ENCODE data around the gene SCGB2A2.

Gene SCGB2A2

DNA sequence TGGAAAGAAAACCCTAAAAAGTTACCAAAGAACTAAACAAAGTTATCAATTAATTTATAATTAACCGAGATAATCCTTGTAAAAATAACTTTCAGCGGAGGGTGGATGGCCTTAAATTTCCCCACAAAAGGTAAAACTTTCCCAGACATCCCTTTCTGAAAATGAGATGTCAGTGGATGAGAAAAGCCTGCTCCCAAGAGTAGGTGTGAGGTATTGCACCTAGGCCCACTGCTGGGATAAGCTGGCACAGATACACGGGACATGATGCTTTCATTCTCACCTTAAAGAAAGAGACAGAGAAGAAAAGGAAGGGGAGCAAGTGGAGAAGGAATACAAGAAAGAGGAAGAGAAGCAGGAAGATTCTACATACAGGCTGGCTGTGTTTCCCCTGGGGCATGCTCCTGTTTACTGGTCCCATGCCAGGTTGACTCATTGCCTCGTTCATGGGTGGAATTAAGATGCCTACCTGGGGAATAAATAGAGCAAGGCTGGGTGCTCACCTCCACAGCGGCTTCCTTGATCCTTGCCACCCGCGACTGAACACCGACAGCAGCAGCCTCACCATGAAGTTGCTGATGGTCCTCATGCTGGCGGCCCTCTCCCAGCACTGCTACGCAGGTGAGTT, at the start of gene SCGB2A2:
TSS of gene SCGB2A2 (plus strand) at position 505 of the 625 bp plus-strand sequence. CDS start at position 564, 59 bp downstream.
- DNase-seq (ENCODE audit: low read depth in 2 of 2), result no peak

DNA sequence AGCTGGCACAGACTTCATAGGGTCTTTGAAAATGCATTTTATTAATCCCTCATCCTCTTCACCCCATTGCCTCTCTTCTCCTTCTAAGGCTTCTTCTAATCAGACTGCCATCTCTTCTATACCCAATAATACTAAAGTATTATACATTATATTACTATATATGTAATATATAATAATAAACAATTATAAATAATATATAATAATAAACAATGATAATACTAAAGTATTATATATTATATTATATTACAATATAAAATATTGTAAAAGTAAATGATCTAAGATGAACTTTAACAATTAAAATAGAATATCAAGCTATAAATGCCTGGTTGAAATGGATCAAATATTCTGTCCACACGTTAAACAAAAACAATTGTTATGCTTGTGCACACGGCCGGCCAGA, 48.5 kb upstream of the SCGB2A2 start:
- no peak for DNase-seq (ENCODE audit: low read depth in 2 of 2)

DNA sequence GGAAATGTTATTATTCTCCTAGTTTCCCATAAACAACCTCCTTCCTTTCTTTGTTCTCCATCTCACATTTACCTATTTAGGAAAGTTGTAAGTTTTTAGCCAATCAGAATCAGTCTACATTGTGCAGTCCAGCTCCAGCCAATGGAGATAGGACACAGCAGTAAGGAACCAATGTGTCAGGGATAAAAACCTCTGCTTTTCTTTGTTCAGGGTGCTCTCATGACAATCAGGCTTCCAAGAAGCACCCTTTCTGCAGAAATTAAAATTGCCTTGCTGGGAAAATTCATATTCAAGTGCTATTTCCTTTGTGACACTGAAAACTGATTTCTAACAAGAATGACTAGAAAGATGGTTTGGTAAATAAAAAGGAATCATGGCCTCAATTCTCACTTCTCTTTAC, 46.9 kb upstream of the SCGB2A2 start:
- DNase-seq (ENCODE audit: low read depth in 2 of 2), result no peak

DNA sequence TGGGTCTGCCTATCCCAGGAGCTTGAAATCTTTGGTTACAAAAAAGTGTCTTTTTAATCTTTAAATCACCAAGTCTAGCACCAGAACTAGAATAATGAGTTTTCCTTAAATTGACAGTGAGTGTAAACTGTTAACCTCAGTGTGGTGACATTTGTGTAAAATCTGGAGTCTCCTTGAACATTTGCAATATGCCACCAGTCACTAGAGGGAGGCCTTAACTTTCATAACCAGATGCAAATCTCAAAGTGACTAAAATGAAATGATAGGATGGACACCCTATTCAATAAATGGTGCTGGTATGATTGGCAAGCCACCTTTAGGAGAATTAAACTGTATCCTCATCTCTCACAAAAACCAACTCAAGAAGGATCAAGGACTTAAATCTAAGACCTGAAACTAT, 36.2 kb upstream of the SCGB2A2 start:
- no peak for DNase-seq (ENCODE audit: low read depth in 2 of 2)

DNA sequence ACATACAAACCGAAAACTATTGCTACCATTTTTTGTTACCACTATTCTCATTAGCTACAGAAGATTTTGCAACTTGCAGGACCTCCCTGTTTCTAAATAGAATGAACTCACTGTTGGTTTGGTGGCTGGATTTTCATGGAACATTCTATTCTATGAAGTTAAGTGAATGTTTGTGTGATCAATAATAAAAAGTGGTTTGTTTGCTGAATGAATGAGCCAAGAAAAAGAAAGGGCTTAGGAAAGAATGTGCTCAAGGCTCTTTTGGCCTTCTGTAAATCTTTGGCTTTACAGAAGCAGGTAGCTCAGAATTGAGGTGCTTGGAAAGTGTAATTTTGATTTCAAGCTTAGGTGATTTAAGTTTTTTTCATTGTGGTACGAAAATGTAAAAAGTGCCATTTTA, 33.8 kb upstream of the SCGB2A2 start:
- no peak for DNase-seq (ENCODE audit: low read depth in 2 of 2)

DNA sequence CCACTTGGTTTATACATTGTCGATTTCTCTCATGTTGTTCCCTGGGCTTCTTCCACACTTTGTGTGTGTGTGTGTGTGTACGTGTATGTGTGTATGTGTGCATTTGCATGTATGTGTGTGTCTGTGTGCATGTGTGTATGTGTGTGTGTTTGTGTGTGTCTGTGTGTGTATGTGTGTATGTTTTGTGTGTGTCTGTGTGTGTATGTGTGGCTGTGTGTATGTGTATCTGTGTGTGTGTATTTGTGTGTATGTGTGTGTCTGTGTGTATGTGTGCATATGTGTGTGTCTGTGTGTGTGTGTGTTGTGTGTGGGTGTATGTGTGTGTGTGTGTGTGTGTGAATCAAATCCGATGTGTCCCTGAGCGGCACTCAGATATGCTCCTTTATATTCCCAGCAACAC, 32.5 kb upstream of the SCGB2A2 start:
- DNase-seq (ENCODE audit: low read depth in 2 of 2), result no peak

DNA sequence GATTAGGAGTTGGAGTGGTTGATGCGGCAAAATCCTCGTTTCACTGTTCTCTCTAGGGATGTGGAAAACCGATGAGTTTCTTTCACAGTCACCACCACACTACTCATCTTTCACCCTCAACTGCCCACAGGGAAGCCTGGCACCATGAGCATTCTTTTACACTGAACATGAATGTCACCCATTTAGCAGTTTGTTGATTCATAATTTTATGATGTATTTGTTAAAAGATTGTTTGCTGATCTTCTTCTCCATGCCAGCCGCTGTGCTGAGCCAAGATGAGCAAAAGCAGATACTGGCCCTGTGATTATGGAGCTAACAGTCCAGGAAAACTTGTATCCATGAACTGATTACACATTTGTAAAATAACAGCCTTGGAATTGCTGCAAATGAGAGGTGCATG, 31.8 kb upstream of the SCGB2A2 start:
- DNase-seq (ENCODE audit: low read depth in 2 of 2), result no peak

DNA sequence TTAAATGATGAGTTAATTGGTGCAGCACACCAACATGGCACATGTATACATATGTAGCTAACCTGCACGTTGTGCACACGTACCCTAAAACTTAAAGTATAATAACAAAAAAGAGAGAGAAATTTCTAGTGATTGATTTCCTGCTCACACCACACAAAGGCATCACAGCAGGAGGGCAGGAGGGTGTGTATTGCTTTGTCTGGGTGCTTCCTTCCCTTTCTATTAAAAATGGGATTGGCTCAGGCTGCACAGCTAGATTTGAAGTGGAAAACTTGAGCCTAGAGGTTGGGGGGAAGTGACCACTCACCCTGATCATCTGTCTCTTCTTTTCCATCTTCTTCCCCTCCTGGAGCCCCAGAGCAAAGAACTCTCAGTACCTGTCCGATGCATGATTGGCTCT, 28.9 kb upstream of the SCGB2A2 start:
- no peak for DNase-seq (ENCODE audit: low read depth in 2 of 2)

DNA sequence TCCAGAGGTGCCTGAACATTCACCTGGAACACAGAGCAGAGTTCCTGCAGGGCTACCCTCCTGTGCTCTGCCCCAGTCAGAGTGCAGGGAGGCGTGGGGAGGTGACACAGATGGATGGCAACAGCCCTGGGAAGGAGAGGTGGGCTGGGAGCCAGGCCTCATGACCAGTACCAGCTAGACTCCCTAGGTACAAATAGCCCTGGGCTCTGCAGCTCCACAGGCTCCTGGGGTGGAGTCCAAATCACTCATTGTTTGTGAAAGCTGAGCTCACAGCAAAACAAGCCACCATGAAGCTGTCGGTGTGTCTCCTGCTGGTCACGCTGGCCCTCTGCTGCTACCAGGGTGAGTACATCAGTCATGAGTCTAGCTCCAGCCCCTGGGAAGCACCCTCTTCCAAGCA, 27.9 kb upstream of the SCGB2A2 start, which contains the start of gene SCGB1D2:
TSS of gene SCGB1D2 (plus strand) at position 219 of the 400 bp plus-strand sequence. CDS start at position 288, 69 bp downstream.
- DNase-seq (ENCODE audit: low read depth in 2 of 2), result no peak

DNA sequence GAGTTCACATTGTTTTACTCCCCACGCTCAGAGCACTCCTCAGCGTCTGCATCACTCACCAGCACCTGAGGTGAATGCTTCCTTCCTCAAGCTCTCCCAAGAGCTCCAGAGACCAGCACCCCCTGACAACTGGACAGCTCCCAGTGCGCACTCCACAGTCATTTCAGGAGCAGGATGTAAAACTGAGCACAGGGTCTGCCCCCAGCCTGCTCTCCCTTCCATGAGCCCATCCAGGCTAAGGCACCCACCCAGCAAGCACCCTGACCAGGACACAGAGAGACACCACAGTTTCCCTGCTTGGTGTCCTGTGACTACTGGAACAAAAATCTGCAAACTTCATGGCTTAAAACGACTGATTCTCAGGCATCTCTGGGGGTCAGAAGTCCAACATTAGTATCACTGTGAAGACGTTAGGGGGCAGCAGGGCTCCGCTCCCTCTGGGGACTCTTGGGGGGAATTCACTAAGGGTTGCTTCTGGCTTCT, 24.6 kb upstream of the SCGB2A2 start:
- no peak for DNase-seq (ENCODE audit: low read depth in 2 of 2)

DNA sequence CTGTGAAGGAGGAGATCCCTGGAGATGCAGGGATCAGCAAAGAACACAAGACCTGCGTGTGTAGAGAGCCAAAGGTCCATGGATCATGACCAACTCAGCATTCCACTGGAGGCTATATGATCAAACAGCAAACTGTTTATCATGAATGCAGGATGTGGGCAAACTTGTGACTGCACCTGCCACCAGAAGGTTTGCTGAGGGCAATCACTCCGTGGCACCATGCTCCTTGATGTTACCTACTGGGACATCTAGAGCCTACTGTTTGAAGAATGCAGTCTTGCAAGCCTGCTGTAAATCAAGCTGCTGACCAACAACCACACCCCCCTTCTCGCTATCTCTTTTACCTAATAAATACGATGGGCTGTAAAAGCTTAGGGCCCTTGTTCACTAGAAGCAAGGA, 18.3 kb upstream of the SCGB2A2 start:
- DNase-seq (ENCODE audit: low read depth in 2 of 2), result no peak

DNA sequence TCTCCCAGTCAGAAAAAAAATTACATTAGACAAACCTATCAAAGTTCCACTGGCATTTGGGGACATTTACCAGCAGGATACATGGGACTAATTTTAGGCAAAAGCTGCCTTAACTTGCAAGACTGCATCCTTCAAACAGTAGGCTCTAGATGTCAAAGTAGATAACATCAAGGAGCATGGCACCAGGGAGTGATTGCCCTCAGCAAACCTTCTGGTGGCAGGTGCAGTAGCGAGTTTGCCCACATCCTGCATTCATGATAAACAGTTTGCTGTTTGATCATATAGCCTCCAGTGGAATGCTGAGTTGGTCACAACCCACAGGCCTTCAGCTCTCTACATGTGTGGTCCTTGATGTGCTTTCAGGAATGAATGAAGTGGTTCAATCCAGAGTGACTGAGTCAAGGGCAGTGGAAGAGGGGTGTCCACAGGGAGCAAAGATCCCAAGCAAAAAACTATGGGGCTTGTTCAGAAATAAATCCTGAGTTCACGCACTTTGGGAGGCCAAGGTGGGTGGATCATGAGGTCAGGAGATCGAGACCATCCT, 15.9 kb upstream of the SCGB2A2 start:
- DNase-seq (ENCODE audit: low read depth in 2 of 2), result no peak

DNA sequence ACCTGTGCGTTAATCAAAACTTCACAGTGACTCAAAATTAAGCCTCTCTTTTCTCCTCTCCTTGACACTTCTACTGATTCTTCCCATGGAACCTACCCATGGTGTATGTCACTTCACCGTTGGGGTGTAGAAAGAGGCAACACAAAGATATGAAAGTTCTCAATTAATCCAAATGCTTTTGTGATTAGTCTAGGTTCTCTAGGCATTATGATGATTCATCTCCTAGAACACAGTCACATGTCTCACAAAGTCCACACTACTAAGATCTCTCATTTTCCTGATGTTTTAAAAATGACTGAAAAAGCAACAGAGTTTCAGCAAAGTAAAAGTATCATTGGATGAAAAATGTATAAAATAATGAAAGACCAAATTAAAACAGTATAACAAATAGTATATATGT, 13.7 kb upstream of the SCGB2A2 start:
- DNase-seq (ENCODE audit: low read depth in 2 of 2), result no peak

DNA sequence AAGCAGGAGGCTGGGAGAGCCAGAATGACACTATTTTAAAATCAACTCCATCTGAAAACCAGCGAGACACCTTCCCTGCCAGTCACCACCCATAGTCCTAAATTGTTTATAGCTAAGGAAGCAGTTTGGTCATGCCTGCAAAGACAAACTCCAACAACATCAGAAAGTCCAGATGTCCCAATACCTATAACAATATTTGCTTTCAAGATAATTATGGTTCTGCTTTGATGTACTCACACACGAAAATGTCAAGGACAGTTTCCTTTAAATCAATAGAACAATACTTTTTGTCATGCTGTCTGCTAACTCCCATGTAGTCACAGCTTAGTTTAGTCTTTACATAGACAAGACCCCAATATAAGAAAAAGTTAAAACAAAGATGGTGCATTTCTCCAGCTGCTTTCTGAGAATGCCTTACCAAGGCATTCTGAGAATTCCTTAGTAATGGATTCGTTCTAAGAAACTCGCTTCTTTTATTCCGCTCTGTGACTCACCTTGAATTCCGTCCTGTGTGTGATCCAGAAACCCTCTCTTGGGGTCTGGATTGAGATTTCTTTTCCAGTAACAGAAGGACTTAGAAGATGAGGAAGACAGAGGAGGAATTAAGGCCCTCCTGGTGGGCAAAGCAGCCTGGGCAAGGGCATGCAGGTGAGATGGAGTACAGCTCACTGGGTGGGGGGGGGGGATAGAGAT, 9.6 kb upstream of the SCGB2A2 start:
- no peak for DNase-seq (ENCODE audit: low read depth in 2 of 2)

DNA sequence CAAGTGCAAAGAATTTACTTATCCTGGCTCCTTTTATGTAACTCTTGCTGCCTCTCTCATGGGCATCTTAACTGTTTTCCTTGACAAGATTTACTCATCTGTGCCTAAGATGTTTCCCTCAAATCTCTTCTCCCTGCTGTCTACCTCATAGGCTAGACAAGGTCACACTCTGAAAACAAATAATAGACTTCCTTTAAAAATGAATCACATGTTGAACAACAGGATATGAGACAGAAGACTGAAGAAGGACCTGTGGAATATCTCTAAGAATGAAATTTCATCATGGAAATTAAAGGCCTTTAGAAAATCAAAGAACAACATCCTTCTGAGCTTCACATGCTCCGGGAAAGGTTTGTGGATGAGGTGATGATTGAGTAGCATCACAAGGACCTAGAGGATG, 6.0 kb upstream of the SCGB2A2 start:
- no peak for DNase-seq (ENCODE audit: low read depth in 2 of 2)

DNA sequence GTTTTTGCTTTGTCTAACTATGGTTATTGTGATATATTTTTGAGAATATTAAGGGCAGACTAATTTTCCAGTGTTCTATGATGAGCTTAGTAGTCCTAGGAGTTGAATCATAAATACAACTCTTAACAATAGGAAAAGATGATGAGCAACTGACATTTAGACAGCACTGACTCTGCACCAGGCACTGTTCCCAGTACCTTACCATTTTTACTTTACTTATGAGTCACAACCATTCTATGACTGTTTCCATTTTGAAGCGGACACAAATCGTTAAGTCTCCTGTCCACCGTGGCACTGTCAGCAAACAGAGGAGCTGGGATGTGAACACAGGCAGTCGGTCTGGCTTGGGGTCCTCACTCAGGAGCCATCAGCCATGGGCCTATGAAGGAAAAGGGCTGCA, 3.4 kb upstream of the SCGB2A2 start:
- no peak for DNase-seq (ENCODE audit: low read depth in 2 of 2)

DNA sequence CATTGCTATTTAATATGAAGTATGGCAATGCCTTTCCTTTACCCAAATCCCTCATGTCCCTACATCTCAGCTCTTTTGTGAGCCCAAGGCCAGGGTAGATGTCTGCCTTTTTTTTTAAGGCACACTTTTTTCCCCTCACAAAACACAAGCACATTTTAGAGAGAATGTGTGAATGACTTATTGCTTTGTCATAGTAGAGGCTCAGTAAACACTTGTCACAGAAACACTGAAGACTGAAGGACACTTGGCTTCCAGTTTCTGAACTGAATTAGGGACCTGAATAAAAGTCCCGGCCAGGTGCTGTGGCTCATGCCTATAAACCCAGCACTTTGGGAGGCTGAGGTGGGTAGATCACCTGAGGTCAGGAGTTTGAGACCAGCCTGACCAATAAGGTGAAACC, 2.9 kb upstream of the SCGB2A2 start:
- DNase-seq (ENCODE audit: low read depth in 2 of 2), result no peak

DNA sequence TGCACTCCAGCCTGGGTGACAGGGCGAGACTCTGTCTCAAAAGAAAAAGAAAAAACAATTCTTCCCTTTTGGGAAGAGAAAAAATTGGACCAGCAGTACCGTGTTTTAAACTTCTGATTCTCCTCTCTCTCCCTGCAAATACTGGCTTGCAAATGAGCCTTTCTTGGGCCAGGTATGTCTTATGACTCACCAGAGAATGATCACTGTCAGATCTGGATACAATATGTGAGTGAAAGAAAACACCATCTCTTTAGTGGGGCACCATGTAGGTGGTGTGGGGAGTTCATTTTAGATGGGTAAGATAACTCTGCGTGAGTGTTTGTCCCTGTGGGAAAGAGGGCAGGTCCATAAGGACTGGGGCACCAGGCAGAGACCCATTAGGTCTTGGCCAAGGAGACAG, 2.4 kb upstream of the SCGB2A2 start:
- DNase-seq (ENCODE audit: low read depth in 2 of 2), result no peak

DNA sequence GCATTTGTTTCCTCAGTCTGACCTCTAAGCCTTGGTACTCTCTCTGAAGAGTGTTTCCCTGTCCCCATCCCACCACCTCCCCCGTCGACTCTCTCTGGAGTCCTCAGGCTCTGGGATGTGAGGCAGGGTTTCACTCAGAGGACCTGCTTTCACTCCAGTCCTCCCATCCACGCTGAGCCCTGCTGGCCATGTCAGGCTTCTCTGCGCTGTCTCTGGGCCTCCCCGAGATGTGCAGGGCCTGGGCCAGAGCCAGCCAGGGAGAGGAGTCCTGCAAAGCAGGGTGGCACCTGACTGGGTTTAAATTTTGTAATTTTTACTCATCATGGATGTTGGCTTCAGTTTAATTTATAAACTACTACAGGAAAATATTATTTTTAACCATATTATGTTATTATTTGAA, 3.3 kb downstream of the SCGB2A2 start:
- DNase-seq (ENCODE audit: low read depth in 2 of 2), result no peak

DNA sequence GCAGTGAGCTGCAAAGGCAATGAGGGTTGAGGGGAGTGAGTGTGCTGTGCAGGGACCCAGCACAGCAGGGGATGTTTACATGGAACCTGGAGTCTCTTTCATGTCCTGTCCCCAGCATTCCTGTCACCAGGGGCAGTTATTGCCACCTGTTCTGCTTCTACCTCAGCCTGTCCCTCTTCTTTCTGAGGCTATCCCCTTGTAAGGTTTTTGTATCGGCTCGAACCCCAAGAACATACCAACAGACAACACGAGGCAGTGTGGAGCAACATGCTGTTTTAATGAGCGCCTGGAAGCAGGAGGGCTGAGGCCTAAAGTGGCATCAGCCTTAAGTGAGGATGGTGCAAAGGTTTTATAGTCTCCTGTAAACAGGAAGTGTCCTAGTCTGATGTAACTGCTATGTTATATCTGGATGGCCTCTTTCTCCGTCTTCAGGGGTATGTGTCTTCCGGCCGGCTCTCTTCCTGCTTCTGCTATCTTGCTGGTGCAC, 3.9 kb downstream of the SCGB2A2 start:
- no peak for DNase-seq (ENCODE audit: low read depth in 2 of 2)

DNA sequence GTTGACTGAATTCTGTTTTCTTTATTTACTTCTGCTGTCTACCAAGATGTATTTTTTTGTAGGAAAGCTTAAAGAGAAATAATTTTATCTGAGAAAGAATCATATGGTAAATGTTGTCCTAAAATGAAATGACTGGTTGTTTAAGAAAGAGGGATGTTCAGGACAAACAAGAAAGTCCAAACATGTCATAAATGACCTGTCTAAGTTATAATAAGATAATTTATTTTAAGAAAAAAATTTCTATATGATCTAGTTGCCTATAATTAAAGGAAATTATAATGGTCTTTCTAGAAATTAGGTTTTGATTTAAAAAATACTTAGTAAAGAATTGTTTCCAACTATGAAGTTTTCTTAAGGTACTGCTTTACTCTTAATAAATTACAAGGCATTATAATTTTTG, 10.5 kb downstream of the SCGB2A2 start:
- no peak for DNase-seq (ENCODE audit: low read depth in 2 of 2)

DNA sequence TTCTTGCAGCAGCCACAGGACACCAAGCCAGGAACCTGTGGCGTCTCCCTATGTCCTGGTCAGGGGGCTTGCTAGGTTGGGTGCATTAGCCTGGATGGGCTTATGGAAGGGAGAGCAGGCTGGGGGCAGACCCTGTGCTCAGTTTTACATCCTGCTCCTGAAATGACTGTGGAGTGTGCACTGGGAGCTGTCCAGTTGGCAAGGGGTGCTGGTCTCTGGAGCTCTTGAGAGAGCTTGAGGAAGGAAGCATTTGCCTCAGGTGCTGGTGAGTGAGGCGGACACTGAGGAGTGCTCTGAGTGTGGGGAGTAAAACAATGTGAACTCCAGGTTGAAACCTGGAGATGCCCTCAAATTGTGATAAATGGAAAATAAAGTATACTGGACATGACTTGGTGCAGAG, 25.5 kb downstream of the SCGB2A2 start:
- DNase-seq (ENCODE audit: low read depth in 2 of 2), result no peak

DNA sequence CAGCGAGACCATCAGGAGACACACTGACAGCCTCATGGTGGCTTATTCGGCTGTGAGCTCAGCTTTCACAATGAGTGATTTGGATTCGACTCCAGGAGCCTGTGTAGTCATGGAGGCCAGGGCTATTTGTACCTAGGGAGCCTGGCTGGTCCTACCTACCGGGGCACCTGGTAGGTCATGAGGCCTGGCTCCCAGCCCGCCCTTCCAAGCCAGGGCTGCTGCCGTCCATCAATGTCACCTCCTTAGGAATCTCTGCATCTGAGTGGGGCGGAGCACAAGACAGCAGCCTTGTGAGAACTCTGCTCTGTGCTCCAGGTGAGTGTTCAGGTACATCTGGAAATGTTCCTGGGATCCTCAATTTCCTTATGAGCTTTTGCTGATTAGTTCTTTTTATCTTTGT, 29.0 kb downstream of the SCGB2A2 start, which contains the start of gene SCGB1D4:
TSS of gene SCGB1D4 (minus strand) at position 101 of the 400 bp plus-strand sequence. CDS start at position 36, 65 bp downstream.
- DNase-seq (ENCODE audit: low read depth in 2 of 2), result no peak
